Psoas muscle (tissue), 8 donors: ENCODE results near the gene TET2. TPM values are rescaled to one million over a fixed set of nuclear protein-coding genes. Genes with fewer than 3 reads are reported as not detected.

Experiments used
- ATAC-seq, 4 donors: fragments of 200-7000 bp; cut with Tn5 transposase; one replicate each; pipeline ENCODE4 v1.9.1; 2020; ENCODE audit warnings: moderate library complexity in 3 of 4, mild to moderate bottlenecking in 2 of 4
- DNase-seq, 2 donors: peaks; one replicate each; pipeline ENCODE4 v3.0.0-alpha.2; 2020
- H3K27ac ChIP-seq: fragments of 200-600 bp; one replicate; pipeline ENCODE4 v1.8.0; 2022
- H3K27me3 ChIP-seq, 3 donors: fragments of 200-600 bp in 1 of 3; one replicate each; pipeline versions ENCODE4 v1.6.1 to v1.8.0; 2013 to 2022; ENCODE audit warnings: low read length in 2 of 3, mild to moderate bottlenecking in 2 of 3, moderate library complexity in 1 of 3; ENCODE audit not compliant: insufficient read depth in 3 of 3
- H3K36me3 ChIP-seq, 2 donors: fragments of 200-600 bp in 1 of 2; one replicate each; pipeline versions ENCODE4 v1.6.1 to v1.8.0; 2013 to 2022; ENCODE audit warnings: low read depth in 1 of 2, mild to moderate bottlenecking in 1 of 2, moderate library complexity in 1 of 2; ENCODE audit not compliant: insufficient read depth in 1 of 2
- H3K4me1 ChIP-seq: fragments of 200-600 bp; one replicate; pipeline ENCODE4 v1.8.0; 2022
- H3K4me3 ChIP-seq: fragments of 200-600 bp; one replicate; pipeline ENCODE4 v1.8.0; 2022; ENCODE audit warnings: mild to moderate bottlenecking
- H3K9me3 ChIP-seq: fragments of 200-600 bp; one replicate; pipeline ENCODE4 v1.8.0; 2022
- CTCF ChIP-seq: fragments of 200-600 bp; IDR thresholded peaks from one replicate; pipeline ENCODE4 v1.8.0; 2022; ENCODE audit warnings: antibody characterized with exemption
- WGBS, 3 donors: extraction: QIAGEN DNeasy Blood & Tissue Kit; methylation state at CpG; one replicate each; pipeline versions ENCODE4 v1.1.6 to v1.1.7; 2013; 5-methylcytosine and 5-hydroxymethylcytosine counted together
- intact Hi-C, 2 donors: fragments of 100-400 bp; cut with DNase I; formaldehyde crosslinking; loops; one replicate each; pipeline versions ENCODE4 v1.11.0 to v1.14.2; 2022
- polyA plus RNA-seq, 3 donors: library from polyadenylated mRNA; stranded (reverse); fragments of 200-250 nt; gene quantifications; one replicate each; pipeline ENCODE4 v1.2.3, GENCODE V29; 2013
- total RNA-seq, 4 donors: library from RNA; stranded (reverse); fragmentation: NEBNext Ultra II Directional in 2 of 4; extraction: Animal tissue kit (Norgen Biotek cat#: 25700) in 2 of 4; gene quantifications; one replicate each; pipeline versions ENCODE4 v1.2.1 to v1.2.4, GENCODE V29; 2021 to 2023
- donor health status: healthy with polysubstance abuse.
- donor health status: DM: no; HTN: no; CAD: no; lungs with moderate emphysema.
- donor health status: Bipolar disorder and iron deficiency.
- donor health status: healthy.
- donor health status: DM: yes; HTN: yes; CAD: no.
- donor health status: DM: no; HTN: no; CAD: no.
- donor health status: DM: no; HTN: no; CAD: no.
- donor health status: DM: yes; HTN: yes; CAD: no.

Gene TET2
- total and polyA plus RNA-seq, 7 donors: 1.4 to 24.0 (median 12.4) TPM

- no peak for ATAC-seq
- no peak overlapping the region for H3K27ac ChIP-seq
- H3K4me1 ChIP-seq: no peaks in the 10 kb centered on the region
- H3K4me3 ChIP-seq: no peak overlapping the region
- 95 to 97% (median 97%) methylated on average over 1 of the region's 1 CpG for WGBS, 3 donors
- intact Hi-C loops: loop anchor here in 1 of 2 donors (10.0 kb wide), 1 partner anchor 203 kb away; the partner anchor contains the start of gene PPA2
- no peaks in the 10 kb centered on the region for H3K9me3 ChIP-seq
- no peaks in the 10 kb centered on the region for H3K27me3 ChIP-seq
- no peak for TF ChIP-seq CTCF
- no peak for DNase-seq
- peaks cover 22 to 77% of the 10 kb centered on the region in 2 donors for H3K36me3 ChIP-seq
These were observed 125.3 kb downstream of the TET2 start for GRCh38 chr4:105272002-105272401.

GRCh38 chr4:105273230-105273629 lies 126.6 kb downstream of the TET2 start:
- Histone ChIP-seq H3K27ac (no peak overlapping the region), H3K9me3 (no peaks in the 10 kb centered on the region), H3K27me3 (no peaks in the 10 kb centered on the region), H3K36me3 (peaks cover 22 to 86% of the 10 kb centered on the region in 2 donors), H3K4me1 (no peaks in the 10 kb centered on the region), H3K4me3 (no peak overlapping the region)
- intact Hi-C loops: loop anchor here in 1 of 2 donors (10.0 kb wide), 1 partner anchor 202 kb away; the partner anchor contains the start of gene PPA2
- DNase-seq (no peak), ATAC-seq (no peak)
- no peak for TF ChIP-seq CTCF
- 81 to 86% (median 86%) methylated on average over 1 of the region's 1 CpG for WGBS, 3 donors

- Histone ChIP-seq H3K4me3 (no peak overlapping the region), H3K9me3 (no peaks in the 10 kb centered on the region), H3K4me1 (no peaks in the 10 kb centered on the region), H3K36me3 (peaks cover 22 to 89% of the 10 kb centered on the region in 2 donors), H3K27ac (no peak overlapping the region), H3K27me3 (no peaks in the 10 kb centered on the region)
- no peak for DNase-seq
- ATAC-seq: no peak
- TF ChIP-seq CTCF: no peak
- WGBS, 3 donors: 87 to 91% (median 87%) methylated on average over 2 of the region's 2 CpGs
- intact Hi-C loops: loop anchor here in 1 of 2 donors (10.0 kb wide), 1 partner anchor 201 kb away; the partner anchor contains the start of gene PPA2
These were observed 127.4 kb downstream of the TET2 start for GRCh38 chr4:105274090-105274489.

GRCh38 chr4:105274504-105274903 lies 127.8 kb downstream of the TET2 start:
- Histone ChIP-seq H3K4me3 (no peak overlapping the region), H3K27ac (no peak overlapping the region), H3K36me3 (peaks cover 22 to 85% of the 10 kb centered on the region in 2 donors), H3K4me1 (no peaks in the 10 kb centered on the region), H3K9me3 (no peaks in the 10 kb centered on the region), H3K27me3 (no peaks in the 10 kb centered on the region)
- DNase-seq (no peak), ATAC-seq (no peak)
- TF ChIP-seq CTCF: no peak
- intact Hi-C loops: loop anchor here in 1 of 2 donors (10.0 kb wide), 1 partner anchor 200 kb away; the partner anchor contains the start of gene PPA2
- WGBS, 3 donors: 89 to 97% (median 96%) methylated on average over 1 of the region's 1 CpG
